ENCODE data around the gene CDK19.
"Not testable (repeated sequence)": the region's sequence is repeated elsewhere in the genome, so short reads cannot be mapped to it uniquely, and the experiment has no call there.

Gene CDK19

DNA sequence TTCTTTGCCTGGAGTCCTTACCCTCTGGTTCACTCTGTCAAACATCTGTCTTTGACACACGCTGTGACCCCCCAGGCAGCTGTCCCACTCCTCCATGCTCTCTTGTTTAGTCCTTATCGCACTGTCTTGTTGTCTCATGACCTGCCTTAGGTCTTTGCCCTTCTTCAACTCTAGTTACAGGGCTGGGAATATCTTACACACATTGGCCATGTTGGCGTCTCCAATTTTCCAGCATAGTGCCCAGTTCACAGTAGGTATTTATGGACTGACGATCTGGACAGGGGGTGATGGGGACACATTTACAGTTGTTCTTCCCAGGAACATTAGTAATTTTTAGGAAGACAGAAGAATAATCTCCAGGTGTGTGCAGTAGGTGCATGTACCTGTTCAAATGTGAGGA, 209.1 kb downstream of the CDK19 start:
- Histone ChIP-seq H3K4me3 (ENCODE audit: insufficient read depth, low read depth, low read length, poor library complexity, severe bottlenecking) (no peak overlapping the region), H3K4me1 (ENCODE audit: control insufficient read depth, insufficient read depth, low read length, poor library complexity, severe bottlenecking) (no peaks in the 10 kb centered on the region), H3K36me3 (ENCODE audit: control insufficient read depth, insufficient read depth, low read length) (no peaks in the 10 kb centered on the region), H3K27ac (ENCODE audit: insufficient read depth, low read length, poor library complexity, severe bottlenecking) (no peak overlapping the region), H3K27me3 (replicated peaks; ENCODE audit: control insufficient read depth, insufficient read depth, low read length, poor library complexity, severe bottlenecking) (no peaks in the 10 kb centered on the region), H3K9me3 (ENCODE audit: control insufficient read depth, low read length) (no peaks in the 10 kb centered on the region)
- no peak for DNase-seq

DNA sequence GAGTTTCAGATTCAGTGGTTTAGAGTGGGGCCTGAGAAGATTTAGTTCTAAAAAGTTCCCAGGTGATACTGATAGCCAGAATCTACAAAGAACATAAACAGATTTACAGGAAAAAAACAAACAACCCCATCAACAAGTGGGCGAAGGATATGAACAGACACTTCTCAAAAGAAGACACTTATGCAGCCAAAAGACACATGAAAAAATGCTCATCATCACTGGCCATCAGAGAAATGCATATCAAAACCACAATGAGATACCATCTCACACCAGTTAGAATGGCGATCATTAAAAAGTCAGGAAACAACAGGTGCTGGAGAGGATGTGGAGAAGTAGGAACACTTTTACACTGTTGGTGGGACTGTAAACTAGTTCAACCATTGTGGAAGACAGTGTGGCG, 214.6 kb downstream of the CDK19 start:
- H3K36me3 ChIP-seq (ENCODE audit: control insufficient read depth, insufficient read depth, low read length) = not testable (repeated sequence)

DNA sequence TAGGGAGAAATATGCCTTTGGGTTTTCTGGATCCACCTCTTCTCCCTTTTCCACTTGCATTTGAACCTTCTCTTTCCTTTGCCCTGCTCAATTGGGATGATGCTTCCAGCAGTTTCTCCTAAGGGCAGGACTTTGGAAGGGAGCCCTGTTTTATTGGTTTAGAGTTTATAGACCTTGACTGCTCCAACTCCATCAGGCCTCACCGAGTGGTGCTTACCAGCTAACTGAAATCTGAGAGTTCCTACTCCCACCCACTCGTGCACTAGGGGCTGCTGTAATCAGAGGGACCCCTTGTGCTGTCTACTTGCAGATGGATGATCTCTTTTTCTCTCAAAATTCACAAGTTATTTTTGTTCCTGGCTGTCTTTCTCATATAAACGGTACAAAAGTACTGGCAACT, 217.5 kb downstream of the CDK19 start:
- no peaks in the 10 kb centered on the region for H3K9me3 ChIP-seq (ENCODE audit: control insufficient read depth, low read length)
- H3K27me3 ChIP-seq (replicated peaks; ENCODE audit: control insufficient read depth, insufficient read depth, low read length, poor library complexity, severe bottlenecking) = no peaks in the 10 kb centered on the region
- H3K27ac ChIP-seq (ENCODE audit: insufficient read depth, low read length, poor library complexity, severe bottlenecking) = no peak overlapping the region
- no peaks in the 10 kb centered on the region for H3K4me1 ChIP-seq (ENCODE audit: control insufficient read depth, insufficient read depth, low read length, poor library complexity, severe bottlenecking)
- no peak overlapping the region for H3K4me3 ChIP-seq (ENCODE audit: insufficient read depth, low read depth, low read length, poor library complexity, severe bottlenecking)
- DNase-seq = no peak
- H3K36me3 ChIP-seq (ENCODE audit: control insufficient read depth, insufficient read depth, low read length) = no peaks in the 10 kb centered on the region

More for the DNA sequence above, 214.6 kb downstream of the CDK19 start:
- not testable (repeated sequence) for H3K4me1 ChIP-seq (ENCODE audit: control insufficient read depth, insufficient read depth, low read length, poor library complexity, severe bottlenecking); DNase-seq; H3K4me3 ChIP-seq (ENCODE audit: insufficient read depth, low read depth, low read length, poor library complexity, severe bottlenecking); H3K27me3 ChIP-seq (replicated peaks; ENCODE audit: control insufficient read depth, insufficient read depth, low read length, poor library complexity, severe bottlenecking); H3K27ac ChIP-seq (ENCODE audit: insufficient read depth, low read length, poor library complexity, severe bottlenecking); H3K9me3 ChIP-seq (ENCODE audit: control insufficient read depth, low read length)

DNA sequence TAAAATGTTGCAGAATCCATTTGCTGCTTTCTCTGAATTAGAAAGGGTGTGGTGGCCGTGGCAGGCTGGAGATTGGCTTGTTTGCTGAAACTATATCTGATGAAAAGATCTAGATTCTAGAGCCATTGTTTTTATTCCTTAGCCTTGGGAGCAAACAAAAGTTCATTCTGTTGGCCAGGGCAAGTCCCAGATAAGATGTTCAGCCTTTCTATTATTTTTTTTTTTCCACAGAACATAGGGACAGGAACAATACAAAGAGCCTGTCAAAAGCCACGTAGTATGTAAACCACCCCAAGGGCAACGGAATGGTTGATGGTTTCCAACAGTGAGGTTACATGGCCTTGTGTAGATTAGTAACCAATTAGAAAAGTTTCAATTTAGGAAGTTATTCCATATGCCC, 218.9 kb downstream of the CDK19 start:
- Histone ChIP-seq H3K27ac (ENCODE audit: insufficient read depth, low read length, poor library complexity, severe bottlenecking) (no peak overlapping the region), H3K4me1 (ENCODE audit: control insufficient read depth, insufficient read depth, low read length, poor library complexity, severe bottlenecking) (no peaks in the 10 kb centered on the region), H3K36me3 (ENCODE audit: control insufficient read depth, insufficient read depth, low read length) (no peaks in the 10 kb centered on the region), H3K27me3 (replicated peaks; ENCODE audit: control insufficient read depth, insufficient read depth, low read length, poor library complexity, severe bottlenecking) (no peaks in the 10 kb centered on the region), H3K9me3 (ENCODE audit: control insufficient read depth, low read length) (no peaks in the 10 kb centered on the region), H3K4me3 (ENCODE audit: insufficient read depth, low read depth, low read length, poor library complexity, severe bottlenecking) (no peak overlapping the region)
- no peak for DNase-seq

- Histone ChIP-seq H3K27me3 (replicated peaks; ENCODE audit: control insufficient read depth, insufficient read depth, low read length, poor library complexity, severe bottlenecking) (no peaks in the 10 kb centered on the region), H3K36me3 (ENCODE audit: control insufficient read depth, insufficient read depth, low read length) (no peaks in the 10 kb centered on the region), H3K27ac (ENCODE audit: insufficient read depth, low read length, poor library complexity, severe bottlenecking) (no peak overlapping the region), H3K4me3 (ENCODE audit: insufficient read depth, low read depth, low read length, poor library complexity, severe bottlenecking) (no peak overlapping the region), H3K9me3 (ENCODE audit: control insufficient read depth, low read length) (no peaks in the 10 kb centered on the region), H3K4me1 (ENCODE audit: control insufficient read depth, insufficient read depth, low read length, poor library complexity, severe bottlenecking) (no peaks in the 10 kb centered on the region)
- DNase-seq = no peak
Measured at GRCh38 chr6:110595112-110595511, 220.2 kb downstream of the CDK19 start.

DNA sequence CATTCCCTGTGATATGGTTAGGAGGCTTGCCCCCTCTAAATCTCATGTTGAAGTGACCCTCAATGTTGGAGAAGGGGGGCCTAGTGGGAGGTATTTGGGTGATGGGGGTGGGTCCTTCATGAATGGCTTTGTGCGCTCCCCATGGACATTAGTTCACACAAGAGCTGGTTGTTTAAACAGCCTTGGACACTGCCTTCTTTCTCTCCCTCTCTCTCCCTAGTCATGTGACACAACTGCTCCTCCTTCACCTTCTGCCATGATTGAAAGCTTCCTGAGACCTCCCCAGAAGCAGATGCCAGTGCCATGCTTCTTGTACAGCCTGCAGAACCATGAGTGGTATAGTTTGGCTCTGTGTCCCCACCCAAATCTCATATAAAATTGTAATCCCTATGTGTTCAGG, 221.6 kb downstream of the CDK19 start:
- Histone ChIP-seq H3K27ac (ENCODE audit: insufficient read depth, low read length, poor library complexity, severe bottlenecking) (no peak overlapping the region), H3K27me3 (replicated peaks; ENCODE audit: control insufficient read depth, insufficient read depth, low read length, poor library complexity, severe bottlenecking) (no peaks in the 10 kb centered on the region), H3K4me3 (ENCODE audit: insufficient read depth, low read depth, low read length, poor library complexity, severe bottlenecking) (no peak overlapping the region), H3K36me3 (ENCODE audit: control insufficient read depth, insufficient read depth, low read length) (no peaks in the 10 kb centered on the region), H3K9me3 (ENCODE audit: control insufficient read depth, low read length) (no peaks in the 10 kb centered on the region), H3K4me1 (ENCODE audit: control insufficient read depth, insufficient read depth, low read length, poor library complexity, severe bottlenecking) (no peaks in the 10 kb centered on the region)
- DNase-seq = no peak

- H3K36me3 ChIP-seq (ENCODE audit: control insufficient read depth, insufficient read depth, low read length) = no peaks in the 10 kb centered on the region
- H3K27me3 ChIP-seq (replicated peaks; ENCODE audit: control insufficient read depth, insufficient read depth, low read length, poor library complexity, severe bottlenecking) = no peaks in the 10 kb centered on the region
- DNase-seq = no peak
- no peaks in the 10 kb centered on the region for H3K4me1 ChIP-seq (ENCODE audit: control insufficient read depth, insufficient read depth, low read length, poor library complexity, severe bottlenecking)
- H3K4me3 ChIP-seq (ENCODE audit: insufficient read depth, low read depth, low read length, poor library complexity, severe bottlenecking) = no peak overlapping the region
- H3K27ac ChIP-seq (ENCODE audit: insufficient read depth, low read length, poor library complexity, severe bottlenecking) = no peak overlapping the region
- H3K9me3 ChIP-seq (ENCODE audit: control insufficient read depth, low read length) = no peaks in the 10 kb centered on the region
Measured at GRCh38 chr6:110592765-110593164, 222.5 kb downstream of the CDK19 start.

- no peaks in the 10 kb centered on the region for H3K36me3 ChIP-seq (ENCODE audit: control insufficient read depth, insufficient read depth, low read length)
- no peak overlapping the region for H3K4me3 ChIP-seq (ENCODE audit: insufficient read depth, low read depth, low read length, poor library complexity, severe bottlenecking)
- DNase-seq = no peak
- H3K9me3 ChIP-seq (ENCODE audit: control insufficient read depth, low read length) = no peaks in the 10 kb centered on the region
- H3K4me1 ChIP-seq (ENCODE audit: control insufficient read depth, insufficient read depth, low read length, poor library complexity, severe bottlenecking) = no peaks in the 10 kb centered on the region
- H3K27ac ChIP-seq (ENCODE audit: insufficient read depth, low read length, poor library complexity, severe bottlenecking) = no peak overlapping the region
- H3K27me3 ChIP-seq (replicated peaks; ENCODE audit: control insufficient read depth, insufficient read depth, low read length, poor library complexity, severe bottlenecking) = no peaks in the 10 kb centered on the region
Measured at GRCh38 chr6:110590821-110591351, 224.4 kb downstream of the CDK19 start.

- Histone ChIP-seq H3K4me3 (ENCODE audit: insufficient read depth, low read depth, low read length, poor library complexity, severe bottlenecking) (no peak overlapping the region), H3K27ac (ENCODE audit: insufficient read depth, low read length, poor library complexity, severe bottlenecking) (no peak overlapping the region), H3K36me3 (ENCODE audit: control insufficient read depth, insufficient read depth, low read length) (no peaks in the 10 kb centered on the region), H3K9me3 (ENCODE audit: control insufficient read depth, low read length) (no peaks in the 10 kb centered on the region), H3K27me3 (replicated peaks; ENCODE audit: control insufficient read depth, insufficient read depth, low read length, poor library complexity, severe bottlenecking) (no peaks in the 10 kb centered on the region), H3K4me1 (ENCODE audit: control insufficient read depth, insufficient read depth, low read length, poor library complexity, severe bottlenecking) (no peaks in the 10 kb centered on the region)
- no peak for DNase-seq
Measured at GRCh38 chr6:110589865-110590513, 225.3 kb downstream of the CDK19 start.

DNA sequence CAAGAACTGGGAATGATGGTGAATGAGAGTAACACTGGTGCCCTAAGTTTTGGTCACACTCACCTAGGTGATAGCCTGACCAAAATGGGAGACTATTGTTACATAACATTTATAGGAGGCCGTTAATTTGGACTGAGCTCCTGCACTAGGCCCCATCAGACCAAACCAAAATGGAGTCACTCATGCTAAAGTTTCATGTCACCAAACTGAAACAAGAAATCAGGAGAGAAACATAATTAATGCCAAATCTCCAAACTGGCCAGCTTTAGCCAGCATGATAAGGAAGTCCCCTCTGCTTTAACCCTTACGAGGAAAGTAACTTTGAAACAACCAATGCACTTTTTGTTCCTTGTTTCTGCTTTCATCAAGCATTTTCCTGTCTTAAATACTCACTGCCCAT, 227.9 kb downstream of the CDK19 start:
- H3K27me3 ChIP-seq (replicated peaks; ENCODE audit: control insufficient read depth, insufficient read depth, low read length, poor library complexity, severe bottlenecking) = no peaks in the 10 kb centered on the region
- H3K36me3 ChIP-seq (ENCODE audit: control insufficient read depth, insufficient read depth, low read length) = no peaks in the 10 kb centered on the region
- no peaks in the 10 kb centered on the region for H3K4me1 ChIP-seq (ENCODE audit: control insufficient read depth, insufficient read depth, low read length, poor library complexity, severe bottlenecking)
- DNase-seq = no peak
- H3K9me3 ChIP-seq (ENCODE audit: control insufficient read depth, low read length) = no peaks in the 10 kb centered on the region
- no peak overlapping the region for H3K4me3 ChIP-seq (ENCODE audit: insufficient read depth, low read depth, low read length, poor library complexity, severe bottlenecking)
- H3K27ac ChIP-seq (ENCODE audit: insufficient read depth, low read length, poor library complexity, severe bottlenecking) = no peak overlapping the region
